Measurements from ENCODE around the gene MEPCE.

MEPCE gene

GRCh38 chr7:100464210-100464660, 34.6 kb downstream of the MEPCE start, which contains the start of gene SPACDR:
Gene SPACDR (minus strand): TSS chr7:100464260. CDS start chr7:100464025, 235 bp downstream.
- no peak for DNase-seq (ENCODE audit: low read depth)

GRCh38 chr7:100464791-100465190, 35.2 kb downstream of the MEPCE start:
- DNase-seq (ENCODE audit: low read depth): no peak

- no peak for DNase-seq (ENCODE audit: low read depth)
Observed at GRCh38 chr7:100465299-100465698, 35.7 kb downstream of the MEPCE start.

DNA sequence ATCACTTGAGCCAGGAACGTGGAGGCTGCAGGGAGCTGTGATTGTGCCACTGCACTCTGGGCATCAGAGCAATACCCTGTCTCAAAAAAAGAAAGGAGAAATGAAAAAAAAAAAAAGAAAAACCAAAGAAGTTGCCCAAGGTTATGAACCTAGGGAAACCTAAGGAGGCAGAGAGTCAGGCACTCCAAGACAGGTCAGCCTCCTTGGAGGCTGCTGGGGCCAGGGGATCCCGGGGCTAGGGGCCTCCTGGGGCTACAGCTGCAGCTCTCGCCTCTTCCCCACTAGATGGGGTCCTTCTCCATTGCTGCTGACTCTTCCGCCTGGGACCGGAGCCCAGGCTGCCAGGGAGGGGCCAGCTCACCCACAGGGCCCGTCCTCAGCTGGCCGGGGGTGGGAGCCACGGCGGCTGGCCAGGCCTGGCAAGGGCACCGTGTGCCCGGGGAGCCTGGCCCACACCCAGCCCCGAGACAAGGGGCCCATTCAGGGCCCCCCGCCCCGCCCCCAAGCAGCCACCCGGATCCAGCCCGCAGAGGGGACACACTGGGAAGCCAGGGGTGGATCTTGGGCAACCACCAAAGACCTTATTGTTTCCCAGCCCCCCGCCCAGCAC, 36.2 kb downstream of the MEPCE start:
- DNase-seq (ENCODE audit: low read depth): peak; percentile 66

DNA sequence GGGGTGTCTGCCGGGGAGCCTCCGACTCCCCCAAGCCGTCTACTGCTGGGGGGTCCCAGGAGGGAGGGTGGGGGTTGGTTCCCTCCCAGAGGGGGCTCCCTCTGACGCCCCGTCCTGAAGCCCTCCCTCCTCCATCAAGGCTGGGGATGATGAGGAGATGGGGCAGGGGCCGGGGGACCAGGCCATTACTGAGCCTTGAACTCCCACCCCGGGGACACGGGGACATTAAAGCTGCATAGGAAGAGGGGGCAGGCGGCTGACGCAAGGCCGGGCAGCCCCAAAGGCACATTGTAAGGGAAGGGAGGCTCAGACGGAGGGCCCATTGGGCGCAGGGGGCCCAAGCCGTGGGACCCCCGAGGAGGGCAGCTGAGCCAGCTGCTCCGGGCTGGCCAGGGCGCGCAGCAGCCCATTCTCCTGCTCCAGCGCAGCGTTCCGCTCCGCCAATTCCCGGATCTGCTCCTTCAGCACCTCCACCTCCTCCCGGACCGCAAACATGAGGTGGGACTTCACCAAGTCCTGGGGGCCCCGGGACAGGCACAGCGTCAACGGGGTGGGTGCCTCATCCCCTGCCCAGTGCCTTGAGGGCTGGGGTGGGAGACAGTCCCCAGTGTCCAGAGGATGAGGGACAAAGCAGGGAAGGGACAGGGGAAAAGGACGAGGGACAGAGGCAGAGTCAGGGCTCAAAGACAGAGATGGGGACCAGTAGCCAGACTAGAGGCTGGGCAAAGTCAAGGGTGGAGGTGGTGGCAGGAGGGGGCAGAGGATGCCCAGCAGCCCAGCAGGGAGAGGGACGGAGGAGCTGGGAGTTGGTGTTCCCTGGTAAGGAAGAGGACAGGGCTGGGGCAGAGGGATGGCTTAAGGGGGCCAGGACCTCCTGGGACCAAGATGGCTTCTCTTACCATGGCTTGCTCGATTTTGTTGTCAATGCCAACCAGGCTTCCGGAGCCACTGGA, 37.3 kb downstream of the MEPCE start:
- DNase-seq (ENCODE audit: low read depth): no peak

DNA sequence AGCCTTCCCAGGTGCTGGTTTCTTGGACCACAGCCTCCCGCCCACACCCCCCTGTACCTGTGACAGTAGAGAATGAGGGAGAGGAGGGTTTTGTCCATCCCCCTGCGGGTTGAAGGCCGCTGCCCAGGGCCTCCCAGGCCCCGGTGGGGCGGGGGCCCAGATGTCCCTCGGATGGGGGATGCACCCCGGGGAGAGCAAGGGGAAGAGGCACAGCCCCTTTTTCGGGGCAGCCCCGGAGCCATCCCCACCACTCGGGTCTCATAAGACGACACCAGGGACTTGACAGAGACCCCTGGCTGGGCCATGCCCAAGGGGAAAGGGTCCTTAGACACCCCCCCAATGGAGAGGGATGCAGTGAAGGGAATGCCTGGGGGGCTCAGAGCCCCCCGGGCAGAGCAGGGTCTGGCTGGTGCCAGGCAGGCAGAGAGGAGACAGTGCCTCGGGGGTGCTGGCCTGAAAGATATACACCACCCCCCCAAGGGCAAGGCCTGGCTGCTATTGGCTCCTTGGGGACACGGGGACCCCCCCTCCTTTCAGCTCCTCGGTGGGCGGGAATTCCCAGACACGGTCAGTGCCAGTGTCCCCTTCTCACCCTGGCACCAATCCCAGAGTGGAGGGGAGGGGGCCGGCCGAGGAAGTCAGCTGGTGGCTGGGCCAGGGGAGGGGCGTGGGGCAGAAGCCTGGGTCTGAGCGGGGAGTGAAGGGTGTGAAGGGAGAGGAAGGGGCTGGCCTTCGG, 38.2 kb downstream of the MEPCE start:
- DNase-seq (ENCODE audit: low read depth): no peak

DNA sequence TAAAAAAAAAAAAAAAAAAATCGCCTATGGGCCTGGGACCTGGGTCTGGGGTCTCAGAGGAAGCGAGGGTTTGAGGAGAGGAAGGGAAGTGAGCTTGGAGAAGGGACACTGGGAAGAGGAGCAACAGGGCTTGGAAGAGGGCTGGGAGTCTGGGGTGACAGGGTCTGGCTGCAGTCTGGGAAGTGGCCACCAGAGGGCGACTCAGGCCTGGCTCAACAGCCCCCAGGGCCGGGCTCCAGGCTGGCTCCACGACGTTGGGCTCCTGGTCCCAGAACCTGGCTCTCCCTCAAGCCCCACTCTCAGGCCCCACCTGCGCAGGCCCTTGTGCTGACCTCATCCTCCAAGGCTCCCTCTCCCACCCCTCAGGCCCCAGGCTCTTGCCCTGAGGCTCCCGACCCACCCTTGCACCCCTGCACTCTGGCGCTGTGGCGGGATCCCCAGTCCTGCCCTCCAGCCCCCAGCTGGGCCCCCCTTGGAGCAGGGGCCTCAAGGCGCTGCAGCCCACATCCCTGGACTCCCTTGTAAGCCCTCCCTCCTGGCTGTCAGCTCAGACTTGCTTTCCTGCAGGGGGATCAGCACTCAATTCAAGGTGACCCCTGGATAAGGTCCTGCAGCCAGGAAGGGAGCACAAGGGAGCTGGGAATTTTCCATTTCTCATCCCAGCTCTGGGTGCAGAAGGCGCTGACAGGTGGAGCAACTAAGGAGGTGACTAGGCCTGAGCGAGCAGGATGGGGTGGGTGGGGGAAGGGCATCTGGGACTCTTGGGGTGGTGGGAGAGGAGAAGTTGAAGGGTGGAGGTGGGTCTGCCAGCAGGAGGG, 39.8 kb downstream of the MEPCE start:
- DNase-seq (ENCODE audit: low read depth): peak; percentile 57

DNA sequence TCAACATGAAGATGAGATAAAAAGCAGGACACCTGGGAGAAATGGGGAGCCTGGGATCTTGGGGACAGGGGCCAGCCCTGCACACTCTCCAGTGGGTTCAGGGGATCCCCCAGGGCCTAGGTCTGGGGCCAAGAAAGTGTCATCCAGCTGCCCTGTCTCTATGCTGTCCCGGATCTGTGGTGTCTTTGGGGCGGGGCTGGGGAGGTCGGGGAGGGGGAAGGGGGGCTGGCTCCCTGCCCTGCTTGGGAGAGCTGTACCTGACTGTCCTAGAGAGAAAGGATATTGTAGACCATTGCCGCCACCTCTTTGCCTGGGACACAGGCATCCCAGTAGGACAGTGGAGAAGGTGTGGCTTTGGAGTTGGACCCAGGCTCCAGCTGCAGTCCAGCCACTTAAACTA, 41.4 kb downstream of the MEPCE start:
- DNase-seq (ENCODE audit: low read depth): no peak

DNA sequence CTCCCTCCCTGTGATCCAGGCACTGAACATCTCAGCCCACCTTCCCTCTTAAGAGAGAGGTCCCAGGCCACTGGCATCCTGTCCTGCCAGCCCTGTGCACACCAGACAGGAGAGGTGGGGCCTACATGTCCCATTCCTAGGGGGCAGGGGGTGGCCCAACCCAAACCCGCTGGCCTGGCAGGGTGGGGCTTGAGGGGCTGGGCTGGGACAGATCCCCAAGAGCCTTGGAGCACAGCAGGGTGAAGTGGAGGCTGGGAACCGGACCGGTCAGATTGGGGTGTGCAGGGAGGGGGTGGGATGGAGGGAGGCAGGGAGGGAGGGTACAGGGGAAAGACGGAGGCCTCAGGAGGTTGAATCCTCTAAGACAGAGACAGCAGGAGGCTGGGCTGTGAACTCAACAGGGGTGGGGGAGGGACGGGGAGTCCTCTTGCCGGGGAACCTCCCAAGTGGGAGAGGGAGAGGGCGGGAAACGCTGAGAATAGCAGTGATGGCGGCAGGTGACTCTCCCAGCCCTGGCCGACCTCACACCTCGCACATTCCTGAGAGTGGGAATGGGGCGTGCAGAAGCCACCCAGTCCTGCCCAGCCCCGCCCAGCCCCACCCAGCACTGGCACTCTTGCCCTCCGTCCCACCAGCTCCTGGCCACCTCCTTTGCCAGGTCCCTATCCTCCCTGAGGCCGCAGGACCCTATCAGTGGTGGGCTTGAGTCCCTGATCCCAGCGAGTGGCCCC, 42.7 kb downstream of the MEPCE start:
- no peak for DNase-seq (ENCODE audit: low read depth)

DNA sequence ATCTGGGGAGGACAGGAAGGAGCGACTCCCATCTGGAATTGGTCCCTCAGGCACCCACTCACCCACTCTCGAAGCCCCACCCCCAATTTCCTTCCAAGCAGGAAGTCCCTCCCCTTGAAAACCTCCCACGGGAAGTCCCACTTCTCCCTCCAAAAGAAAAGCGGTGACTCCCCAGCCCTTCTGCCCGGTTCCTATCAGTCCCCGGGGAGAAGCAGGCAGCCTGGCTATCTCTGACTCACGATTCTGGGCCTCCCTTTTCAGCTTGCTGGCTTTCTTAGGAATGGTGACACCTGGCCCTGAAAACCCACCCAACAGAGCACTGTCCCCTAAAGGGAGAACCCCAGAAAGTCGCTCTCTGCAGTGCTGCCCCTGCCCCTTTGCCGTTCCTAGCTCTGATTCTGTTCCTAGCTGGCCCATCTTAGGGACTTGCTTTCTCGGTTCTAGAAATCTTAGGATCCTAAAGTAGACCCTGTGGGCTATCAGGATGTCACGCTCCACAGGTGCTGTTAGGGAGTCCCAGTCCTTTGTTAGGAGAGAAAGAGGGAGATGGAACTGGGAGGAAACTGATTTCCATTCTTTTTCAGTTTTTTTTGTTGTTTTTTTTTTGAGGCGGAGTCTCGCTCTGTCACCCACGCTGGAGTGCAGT, 43.3 kb downstream of the MEPCE start:
- DNase-seq (ENCODE audit: low read depth): no peak

GRCh38 chr7:100475549-100475948, 45.9 kb downstream of the MEPCE start:
- no peak for DNase-seq (ENCODE audit: low read depth)

- no peak for DNase-seq (ENCODE audit: low read depth)
Observed at GRCh38 chr7:100476101-100476780, 46.6 kb downstream of the MEPCE start.

- DNase-seq (ENCODE audit: low read depth): no peak
Observed at GRCh38 chr7:100476903-100477870, 47.6 kb downstream of the MEPCE start.

DNA sequence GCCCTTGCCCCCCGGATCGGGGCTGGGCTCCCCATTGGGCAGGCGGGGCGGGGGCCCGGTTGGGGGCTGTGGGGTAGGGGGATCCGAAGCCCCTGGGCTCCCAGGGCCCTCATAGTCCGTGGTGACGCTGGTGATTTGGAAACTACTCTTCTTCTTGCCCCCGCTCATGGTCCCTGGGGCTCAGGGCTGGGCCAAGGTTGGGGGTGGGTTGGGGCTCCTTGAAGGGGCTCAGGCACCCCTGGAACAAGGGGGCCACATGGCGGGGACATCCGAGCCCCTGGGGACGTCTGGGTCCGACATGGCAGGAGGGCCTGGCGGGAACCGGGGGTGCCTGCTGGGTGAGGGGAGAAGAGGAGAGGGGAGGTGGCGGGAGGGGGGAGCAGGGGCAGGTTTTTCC, 48.2 kb downstream of the MEPCE start:
- DNase-seq (ENCODE audit: low read depth): no peak

GRCh38 chr7:100478958-100479660, 49.5 kb downstream of the MEPCE start, which contains the start of gene TSC22D4:
Gene TSC22D4 (minus strand): TSS chr7:100479214. CDS start chr7:100478038, 1,176 bp downstream.
- peak; percentile 94 for DNase-seq (ENCODE audit: low read depth)

GRCh38 chr7:100481466-100481865, 51.8 kb downstream of the MEPCE start:
- no peak for DNase-seq (ENCODE audit: low read depth)

GRCh38 chr7:100482728-100483089, 53.1 kb downstream of the MEPCE start:
- no peak for DNase-seq (ENCODE audit: low read depth)

Measured in fibroblast of the conjunctiva (primary cell).